Heart right ventricle (tissue), 16 donors: ENCODE measurements around the gene RBBP8NL. TPM values are rescaled to one million over a fixed set of nuclear protein-coding genes. Genes with fewer than 3 reads are reported as not detected.
A peak's percentile ranks its signal among the peaks of the same experiment; 100 is the strongest.

ENCODE experiments used
- ATAC-seq, 8 donors: fragments of 200-7000 bp; cut with Tn5 transposase; one replicate each; pipeline ENCODE4 v1.9.1; 2020; ENCODE audit warnings: mild to moderate bottlenecking in 8 of 8, moderate library complexity in 8 of 8, moderate number of reproducible peaks in 1 of 8
- DNase-seq, 2 donors: peaks; one replicate each; pipeline ENCODE4 v3.0.0-alpha.2; 2020
- H3K27ac ChIP-seq, 10 donors: fragments of 200-600 bp; sonication (generic) in 2 of 10; one replicate each; pipeline versions ENCODE4 v1.5.0 to v1.8.0; 2020 to 2022; ENCODE audit warnings: mild to moderate bottlenecking in 3 of 10
- H3K27me3 ChIP-seq, 7 donors: fragments of 200-600 bp; one replicate each; pipeline ENCODE4 v1.8.0; 2021 to 2022; ENCODE audit warnings: mild to moderate bottlenecking in 2 of 7
- H3K36me3 ChIP-seq, 9 donors: fragments of 200-600 bp; sonication (generic) in 1 of 9; one replicate each; pipeline versions ENCODE4 v1.5.0 to v1.8.0; 2020 to 2022; ENCODE audit warnings: mild to moderate bottlenecking in 2 of 9
- H3K4me1 ChIP-seq, 9 donors: fragments of 200-600 bp; sonication (generic) in 1 of 9; one replicate each; pipeline versions ENCODE4 v1.5.0 to v1.8.0; 2020 to 2022; ENCODE audit warnings: mild to moderate bottlenecking in 4 of 9
- H3K4me3 ChIP-seq, 10 donors: fragments of 200-600 bp; sonication (generic) in 2 of 10; one replicate each; pipeline versions ENCODE4 v1.5.0 to v1.8.0; 2020 to 2022; ENCODE audit warnings: mild to moderate bottlenecking in 7 of 10, moderate library complexity in 2 of 10
- H3K9me3 ChIP-seq, 11 donors: fragments of 200-600 bp in 10 of 11; sonication (generic) in 2 of 11; one replicate each; pipeline versions ENCODE4 v1.5.0 to v1.8.0; 2013 to 2022; ENCODE audit warnings: mild to moderate bottlenecking in 2 of 11, control low read depth in 1 of 11, moderate library complexity in 1 of 11
- WGBS, 2 donors: extraction: QIAGEN DNeasy Blood & Tissue Kit; methylation state at CpG; one replicate each; pipeline ENCODE4 v1.1.7; 2013; ENCODE audit warnings: inconsistent platforms in 1 of 2; 5-methylcytosine and 5-hydroxymethylcytosine counted together
- intact Hi-C, 10 donors: fragments of 100-400 bp; cut with DNase I; formaldehyde crosslinking; loops; one replicate each; pipeline versions ENCODE4 v1.11.1 to v1.14.2; 2022
- polyA plus RNA-seq, 2 donors: library from polyadenylated mRNA; stranded (reverse); fragments of 200-250 nt; gene quantifications; one replicate each; pipeline ENCODE4 v1.2.3, GENCODE V29; 2013
- total RNA-seq, 10 donors: library from RNA; stranded (reverse); fragmentation: NEBNext Ultra II Directional in 3 of 10; extraction: Animal tissue kit (Norgen Biotek cat#: 25700) in 3 of 10; gene quantifications; one replicate each; pipeline versions ENCODE4 v1.2.1 to v1.2.4, GENCODE V29; 2021 to 2023
- TF ChIP-seq, protein P1 (sequence below), 9 donors: fragments of 200-600 bp; sonication (generic) in 2 of 9; IDR thresholded peaks; one replicate each; pipeline versions ENCODE4 v1.5.0 to v1.8.0; 2021 to 2022; ENCODE audit warnings: antibody characterized with exemption in 9 of 9, mild to moderate bottlenecking in 5 of 9, moderate library complexity in 1 of 9
- donor health status: Arrhythmogenic right ventricular cardiomyopathy.
- donor health status: ischemic (EF 13 %, LVEDD 7.1; RV severe dilation, severe dysfunction).
- donor health status: healthy with polysubstance abuse.
- donor health status: DM: no; HTN: yes; CAD: no.
- donor health status: DM: no; HTN: no; CAD: no.
- donor health status: ischemic (EF 25% LVEDD 6.9; RV normal size, moderate dysfunction).
- donor health status: ischemic (EF 25% LVEDD 5.7; RV mildly dilated, moderate dysfunction).
- donor health status: healthy.
- donor health status: DM: yes; HTN: yes; CAD: no.
- donor health status: Ischemic cardiomyopathy.
- donor health status: ischemic (EF 35%, LVEDD 5.7; RV mildly dilated, moderate dysfunction).
- donor health status: nonischemic (EF 11% LVEDD 7.7; RV severe dilation, severe dysfunction).
- donor health status: DM: yes; HTN: yes; CAD: no.
- donor health status: PGD.
- donor health status: ischemic (EF 29% LVEDD 5.4; RV normal size, mild dysfunction).
- donor health status: nonischemic (EF 23%, LVEDD 6.1; RV moderate dilation, normal function).

Gene RBBP8NL
- total and polyA plus RNA-seq, 12 donors, result not detected

DNA sequence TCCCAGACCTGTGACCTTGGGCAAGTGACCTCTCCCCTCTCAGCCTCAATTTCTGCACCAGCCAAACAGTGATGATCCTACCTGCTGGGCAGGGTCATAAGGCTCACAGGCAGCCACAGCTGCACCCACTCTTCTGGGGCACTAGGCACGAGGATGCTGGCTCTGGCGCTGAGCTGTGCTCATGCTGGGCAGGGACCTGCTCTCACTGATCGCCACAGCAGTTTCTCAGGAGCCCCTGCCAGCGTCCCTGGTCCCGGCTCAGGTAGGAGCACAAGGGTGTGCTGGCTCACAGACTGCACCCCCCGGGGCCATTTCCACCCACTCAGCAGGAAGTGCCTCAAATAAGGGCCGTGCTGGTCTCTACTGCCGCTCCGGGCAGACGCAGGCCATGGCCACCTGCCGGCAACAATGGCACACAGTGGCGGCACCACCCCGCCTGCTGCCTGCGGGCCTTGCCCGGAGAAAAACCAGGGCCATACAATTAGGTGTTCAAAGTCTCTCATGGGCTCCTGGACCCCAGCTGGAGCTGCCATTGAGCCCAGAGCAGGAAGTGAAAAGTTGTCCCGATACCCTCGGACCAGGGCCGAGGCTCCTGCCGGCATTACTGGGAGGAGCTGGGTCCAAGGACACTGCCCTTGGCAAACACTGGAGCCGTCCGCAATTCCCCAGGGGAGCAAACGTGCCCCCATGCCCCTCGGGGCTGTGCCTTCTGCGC lies 15.7 kb downstream of the RBBP8NL start:
- Histone ChIP-seq H3K4me3 (no peak overlapping the region), H3K4me1 (peaks cover 5 to 19% (median 15%) of the 10 kb centered on the region in 9 donors), H3K27ac (no peak overlapping the region), H3K36me3 (no peaks in the 10 kb centered on the region), H3K27me3 (peaks cover 0 to 6% (median 0%) of the 10 kb centered on the region in 7 donors), H3K9me3 (no peaks in the 10 kb centered on the region)
- TF ChIP-seq, protein P1, sequence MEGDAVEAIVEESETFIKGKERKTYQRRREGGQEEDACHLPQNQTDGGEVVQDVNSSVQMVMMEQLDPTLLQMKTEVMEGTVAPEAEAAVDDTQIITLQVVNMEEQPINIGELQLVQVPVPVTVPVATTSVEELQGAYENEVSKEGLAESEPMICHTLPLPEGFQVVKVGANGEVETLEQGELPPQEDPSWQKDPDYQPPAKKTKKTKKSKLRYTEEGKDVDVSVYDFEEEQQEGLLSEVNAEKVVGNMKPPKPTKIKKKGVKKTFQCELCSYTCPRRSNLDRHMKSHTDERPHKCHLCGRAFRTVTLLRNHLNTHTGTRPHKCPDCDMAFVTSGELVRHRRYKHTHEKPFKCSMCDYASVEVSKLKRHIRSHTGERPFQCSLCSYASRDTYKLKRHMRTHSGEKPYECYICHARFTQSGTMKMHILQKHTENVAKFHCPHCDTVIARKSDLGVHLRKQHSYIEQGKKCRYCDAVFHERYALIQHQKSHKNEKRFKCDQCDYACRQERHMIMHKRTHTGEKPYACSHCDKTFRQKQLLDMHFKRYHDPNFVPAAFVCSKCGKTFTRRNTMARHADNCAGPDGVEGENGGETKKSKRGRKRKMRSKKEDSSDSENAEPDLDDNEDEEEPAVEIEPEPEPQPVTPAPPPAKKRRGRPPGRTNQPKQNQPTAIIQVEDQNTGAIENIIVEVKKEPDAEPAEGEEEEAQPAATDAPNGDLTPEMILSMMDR (IDR thresholded peaks at IDR 0.05), result no peak
- intact Hi-C loops, result loop anchor here in 6 of 10 donors (2.0 to 10.0 kb wide), 6 partner anchors 76 to 203 kb away; no protein-coding TSS in a partner anchor
- no peak for DNase-seq
- ATAC-seq, result no peak
- WGBS, 2 donors, result 79 to 85% methylated on average over 24 of the region's 24 CpGs

DNA sequence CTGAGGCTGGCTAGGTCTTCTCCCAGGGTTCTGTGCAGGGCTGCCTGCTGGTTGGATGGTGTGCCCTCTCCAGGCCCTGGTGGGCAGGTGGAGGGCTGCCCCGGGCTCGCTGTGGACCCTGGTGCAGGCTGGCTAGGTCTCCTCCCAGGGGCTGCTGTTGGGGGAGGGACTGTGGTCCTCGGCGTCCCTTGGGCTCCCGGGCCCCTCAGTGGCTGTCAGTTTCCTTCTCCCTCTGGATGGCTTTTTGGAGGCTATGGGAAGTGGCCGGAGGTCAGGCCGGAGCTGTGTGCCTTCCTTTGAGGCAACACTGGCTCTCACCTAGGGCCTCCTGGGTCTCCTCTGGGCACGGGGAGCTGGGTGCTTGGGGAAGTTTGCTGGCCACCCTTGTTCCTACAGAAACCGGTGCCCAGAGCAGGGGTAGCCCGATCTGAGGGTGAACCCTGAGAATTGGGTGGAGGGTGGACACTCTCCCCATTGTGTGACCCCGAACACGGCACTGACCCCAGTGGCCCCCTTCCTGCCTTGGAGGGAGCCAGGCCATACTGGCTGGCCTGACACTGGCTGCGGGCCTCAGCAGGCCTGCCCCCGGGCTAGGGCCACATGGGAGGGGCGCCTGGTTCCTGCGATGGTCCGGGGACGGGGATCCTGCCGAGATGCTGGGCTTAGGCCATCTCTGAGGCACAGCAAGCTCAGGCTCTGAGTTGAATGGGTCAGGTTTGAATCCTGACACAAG lies 16.4 kb downstream of the RBBP8NL start:
- intact Hi-C loops, result loop anchor here in 6 of 10 donors (2.0 to 10.0 kb wide), 6 partner anchors 76 to 204 kb away; no protein-coding TSS in a partner anchor
- Histone ChIP-seq H3K4me1 (peaks cover 11 to 26% (median 22%) of the 10 kb centered on the region in 9 donors), H3K9me3 (no peaks in the 10 kb centered on the region), H3K4me3 (no peak overlapping the region), H3K27ac (no peak overlapping the region), H3K36me3 (no peaks in the 10 kb centered on the region), H3K27me3 (peaks cover 0 to under 1% (median 0%) of the 10 kb centered on the region in 7 donors)
- DNase-seq, result no peak
- 81 to 82% methylated on average over 19 of the region's 19 CpGs for WGBS, 2 donors
- TF ChIP-seq, protein P1 (IDR thresholded peaks at IDR 0.05), result no peak
- ATAC-seq, result no peak

DNA sequence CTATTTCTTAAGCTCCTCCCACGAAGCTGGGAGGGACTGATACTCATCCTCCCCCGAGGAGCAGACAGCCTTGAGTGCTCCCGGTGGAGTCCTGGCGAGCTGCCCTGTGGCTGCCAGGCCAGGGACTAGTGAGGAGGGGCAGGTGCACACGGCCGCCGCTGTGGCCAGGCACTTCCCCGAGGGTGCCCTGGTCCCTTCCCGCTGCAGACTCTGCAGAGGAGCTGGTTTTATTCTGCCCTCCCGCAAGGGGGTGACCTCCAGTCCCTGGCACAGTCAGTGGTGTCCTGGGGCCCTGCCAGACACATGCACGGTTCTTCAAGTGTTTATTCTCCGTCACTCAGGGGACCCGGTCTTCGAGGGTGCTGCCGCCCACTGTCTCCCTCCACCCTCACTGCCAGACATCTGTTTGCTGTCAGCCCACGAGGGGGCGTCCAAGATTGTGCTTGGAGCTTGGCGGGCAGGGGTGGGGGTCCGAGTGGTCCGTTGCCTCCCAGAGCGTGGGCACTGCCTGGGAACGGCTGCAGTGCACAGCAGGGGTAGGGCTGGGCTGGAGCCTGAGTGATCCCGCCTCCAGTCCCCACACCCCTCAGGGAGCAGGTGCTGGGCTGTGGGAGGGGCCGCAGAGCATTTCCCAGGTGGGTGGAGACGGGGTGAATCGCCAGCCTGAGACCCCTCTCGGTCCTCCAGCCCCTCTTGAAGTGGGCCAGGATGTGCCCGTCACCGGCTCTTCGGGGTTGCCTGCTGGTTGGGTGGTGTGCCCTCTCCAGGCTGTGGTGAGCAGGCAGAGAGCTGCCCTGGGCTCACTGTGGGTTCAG lies 17.2 kb downstream of the RBBP8NL start:
- H3K9me3 ChIP-seq, result no peaks in the 10 kb centered on the region
- DNase-seq, result peak; percentile 25 to 60
- H3K4me1 ChIP-seq, result peaks cover 14 to 34% (median 30%) of the 10 kb centered on the region in 9 donors
- TF ChIP-seq, protein P1 (IDR thresholded peaks at IDR 0.05), result peak in 8 of 9 donors; percentile 41 to 65 (median 54)
- no peak overlapping the region for H3K27ac ChIP-seq
- no peaks in the 10 kb centered on the region for H3K27me3 ChIP-seq
- H3K4me3 ChIP-seq, result no peak overlapping the region
- H3K36me3 ChIP-seq, result no peaks in the 10 kb centered on the region
- intact Hi-C loops, result loop anchor here in 9 of 10 donors (2.0 to 10.0 kb wide), 9 partner anchors 77 to 395 kb away; partner anchors contain the start of gene MRGBP (in 2 of the 9)
- 9 to 10% methylated on average over 30 of the region's 30 CpGs for WGBS, 2 donors
- peak in 4 of 8 donors; percentile 12 to 24 (median 16) for ATAC-seq
